ENCODE results near the gene PLPP7.

GRCh38 chr9:131337131-131337848 lies 47.8 kb downstream of the PLPP7 start:
- no peak for TF ChIP-seq CTCF (IDR thresholded peaks at IDR 0.05)
- no peak for TF ChIP-seq POLR2AphosphoS5 (IDR thresholded peaks at IDR 0.05; ENCODE audit: insufficient read depth in 1 of 2, low read depth in 1 of 2)
